CD4-positive, alpha-beta T cell treated with Interleukin-12 subunit alpha and Interleukin-12 subunit beta, for 1 hour (primary cell): ENCODE measurements around the gene MTSS2.

ENCODE experiments used
- DNase-seq: peaks from one replicate; pipeline ENCODE4 v3.0.0-alpha.2; 2020

MTSS2 gene

DNA sequence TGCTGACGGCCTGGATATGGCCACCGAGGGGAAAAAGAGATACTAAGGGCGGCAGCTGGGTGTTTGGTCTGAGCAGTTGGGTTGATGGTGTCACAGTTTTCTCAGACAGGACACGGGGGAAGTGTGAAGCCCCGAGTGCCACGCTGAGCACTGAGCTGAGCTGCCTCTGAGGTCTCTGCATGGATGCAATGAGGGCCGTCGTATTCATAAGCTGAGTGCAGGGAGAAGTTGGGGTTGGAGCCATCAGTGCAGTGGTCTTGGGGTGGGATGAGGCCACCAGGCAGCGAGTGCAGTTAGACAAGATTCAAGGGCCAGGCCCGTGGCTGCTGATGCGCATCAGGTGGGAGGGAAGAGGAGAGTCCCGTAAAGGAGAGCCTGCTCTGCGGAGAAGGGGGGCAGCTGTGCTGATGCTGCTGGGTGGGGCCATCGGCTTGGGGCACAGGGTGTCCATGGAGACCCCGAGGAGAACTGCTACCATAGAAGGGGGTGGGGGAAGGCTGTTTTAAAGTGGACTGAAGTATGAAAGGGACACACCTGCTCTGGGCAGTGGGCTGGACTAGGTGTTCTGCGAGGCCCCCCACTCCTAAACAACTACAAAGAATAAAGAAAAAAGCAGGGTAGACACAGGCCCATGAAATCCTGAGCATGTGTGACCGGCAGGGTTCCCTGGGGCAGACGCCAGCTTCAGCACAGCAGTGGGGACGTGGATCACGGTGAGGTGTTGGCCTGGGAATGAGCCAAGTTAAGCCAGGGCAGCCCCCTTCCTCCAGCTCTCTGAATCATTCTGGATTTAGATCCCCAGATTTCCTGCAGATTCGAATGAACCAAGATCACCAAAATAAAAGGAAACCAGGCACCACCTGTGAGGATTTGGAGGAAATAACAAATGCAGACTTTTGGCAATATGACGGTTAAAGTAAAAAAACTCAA lies 19.8 kb downstream of the MTSS2 start:
- no peak for DNase-seq

DNA sequence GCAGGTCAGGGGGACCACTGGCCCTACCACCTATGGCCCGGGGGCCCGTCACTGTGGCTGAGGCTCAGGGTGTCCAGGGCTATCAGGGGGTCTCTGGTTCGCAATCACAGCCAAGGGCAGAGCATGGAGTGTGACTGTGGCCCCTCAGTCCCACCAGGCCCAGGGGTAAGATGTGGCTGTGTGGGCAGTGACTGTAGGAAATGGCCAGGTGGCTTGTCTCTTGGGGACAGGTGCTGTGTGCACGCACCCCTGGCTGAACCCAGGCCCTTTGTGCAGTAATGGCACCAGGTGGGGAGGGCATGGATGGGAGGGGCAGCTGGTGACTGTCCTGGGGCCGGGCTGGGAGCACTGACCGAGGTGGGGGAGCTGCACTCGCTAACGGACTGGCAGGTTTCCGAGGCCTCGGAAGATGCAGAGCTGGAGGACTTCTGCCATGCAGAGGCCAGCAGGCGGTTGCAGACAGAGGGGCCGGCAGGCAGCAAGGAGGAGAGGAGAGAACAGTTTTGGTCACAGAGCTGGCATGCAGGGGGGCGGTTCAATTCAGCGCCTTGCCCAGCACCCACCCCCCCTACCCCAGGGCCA lies 20.6 kb downstream of the MTSS2 start:
- no peak for DNase-seq

DNA sequence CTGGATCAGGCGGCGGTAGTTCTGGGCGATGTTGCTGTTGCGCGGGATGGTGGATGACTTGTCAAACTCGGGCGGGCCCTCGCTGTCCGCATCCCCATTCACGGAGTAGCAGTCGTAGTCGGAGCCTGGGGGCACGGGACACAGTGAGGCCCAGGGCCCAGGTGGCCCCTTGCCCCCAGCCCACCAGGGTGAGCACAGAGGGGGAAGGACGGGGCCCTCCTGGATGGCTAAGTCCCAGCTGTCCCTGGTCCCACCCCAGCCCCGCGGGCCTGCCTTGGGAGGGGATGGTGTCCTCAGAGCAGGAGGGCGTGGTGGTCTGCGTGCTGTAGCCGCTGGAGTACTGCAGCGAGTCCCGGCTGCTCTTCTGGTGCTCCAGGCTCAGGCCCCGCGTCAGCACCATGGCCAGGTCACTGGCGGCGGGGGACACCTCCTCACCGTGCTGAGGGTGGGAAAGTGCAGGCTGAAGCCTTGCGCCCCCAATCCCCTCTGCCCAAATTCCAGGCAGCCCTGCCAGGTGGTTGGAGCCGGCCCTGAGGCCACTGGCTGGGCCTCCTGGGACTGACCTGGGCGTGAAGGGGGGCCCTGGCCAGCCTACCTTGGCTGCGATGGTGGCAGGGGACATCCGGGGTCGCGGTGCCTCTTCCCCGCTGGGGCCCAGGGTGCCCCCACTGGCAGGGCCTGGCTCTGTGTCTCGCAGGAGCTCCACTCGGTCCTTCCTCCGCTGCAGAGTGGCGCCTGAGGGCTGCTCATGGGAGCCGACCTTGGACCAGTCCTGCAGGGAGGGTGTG lies 21.3 kb downstream of the MTSS2 start:
- DNase-seq, result no peak

DNA sequence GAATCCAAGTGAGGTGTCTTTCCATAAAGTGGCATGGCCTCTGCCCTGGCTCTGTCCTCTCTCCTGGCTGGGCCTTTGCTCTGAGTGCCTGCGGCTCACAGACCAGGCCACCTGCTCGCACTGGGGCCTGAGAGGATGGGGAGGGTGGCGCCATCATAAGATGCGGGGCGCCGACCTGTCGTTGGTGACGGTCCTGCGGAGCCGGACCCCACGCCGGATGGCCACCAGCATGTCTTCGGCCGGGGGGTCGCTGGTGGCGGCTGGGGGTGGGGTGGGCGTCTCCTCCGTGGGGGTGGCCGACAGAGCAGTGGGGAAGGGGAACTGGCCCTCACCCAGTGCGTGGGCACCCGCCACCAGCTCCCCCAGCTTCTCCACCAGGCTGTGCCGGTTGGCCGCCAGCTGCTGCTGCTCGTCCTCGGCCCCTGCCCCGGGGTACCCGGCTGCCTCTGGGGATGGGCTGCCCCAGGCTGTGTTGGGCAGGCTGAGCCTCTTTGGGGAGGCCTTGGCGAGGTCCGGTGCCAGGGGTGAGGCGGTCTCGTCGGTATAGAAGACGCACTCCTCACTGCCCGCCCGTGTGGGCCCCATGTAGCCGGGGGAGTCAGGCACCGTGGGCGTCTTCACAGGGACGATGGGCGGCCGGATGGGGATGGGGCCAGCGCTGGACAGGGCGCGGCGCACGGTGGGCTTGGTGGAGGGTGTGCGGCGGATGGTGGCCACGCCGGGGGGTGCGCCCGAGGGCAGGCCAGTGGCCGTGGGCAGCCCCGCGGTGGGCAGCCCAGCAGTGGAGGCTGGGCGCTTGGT lies 22.1 kb downstream of the MTSS2 start:
- DNase-seq, result no peak

DNA sequence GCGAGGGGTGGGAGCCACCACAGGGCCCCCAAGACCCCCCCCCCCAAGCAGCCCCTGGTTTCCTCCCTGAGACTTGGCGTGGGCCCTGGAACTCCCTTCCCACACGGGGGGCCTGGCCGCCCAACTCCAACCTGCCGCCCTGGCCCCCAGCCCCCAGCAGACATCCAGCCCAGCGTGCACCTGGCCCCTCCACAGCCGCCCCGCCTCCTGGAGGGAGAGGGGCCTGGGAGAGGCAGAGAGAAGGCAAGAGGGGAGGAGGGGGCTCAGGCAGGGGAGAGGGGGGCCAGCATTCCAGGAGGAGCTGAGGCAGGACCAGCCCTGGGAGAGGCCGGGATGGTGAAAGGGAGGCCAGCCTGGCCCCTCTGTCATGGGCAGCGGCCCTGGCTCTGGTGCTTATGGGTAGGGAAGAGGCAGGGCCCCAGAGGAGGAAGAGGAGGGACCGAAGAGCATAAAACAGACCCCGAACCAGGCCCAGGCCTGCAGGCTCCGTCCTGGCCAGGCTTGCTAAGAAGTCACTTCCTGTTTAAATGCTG lies 22.8 kb downstream of the MTSS2 start:
- DNase-seq, result no peak

DNA sequence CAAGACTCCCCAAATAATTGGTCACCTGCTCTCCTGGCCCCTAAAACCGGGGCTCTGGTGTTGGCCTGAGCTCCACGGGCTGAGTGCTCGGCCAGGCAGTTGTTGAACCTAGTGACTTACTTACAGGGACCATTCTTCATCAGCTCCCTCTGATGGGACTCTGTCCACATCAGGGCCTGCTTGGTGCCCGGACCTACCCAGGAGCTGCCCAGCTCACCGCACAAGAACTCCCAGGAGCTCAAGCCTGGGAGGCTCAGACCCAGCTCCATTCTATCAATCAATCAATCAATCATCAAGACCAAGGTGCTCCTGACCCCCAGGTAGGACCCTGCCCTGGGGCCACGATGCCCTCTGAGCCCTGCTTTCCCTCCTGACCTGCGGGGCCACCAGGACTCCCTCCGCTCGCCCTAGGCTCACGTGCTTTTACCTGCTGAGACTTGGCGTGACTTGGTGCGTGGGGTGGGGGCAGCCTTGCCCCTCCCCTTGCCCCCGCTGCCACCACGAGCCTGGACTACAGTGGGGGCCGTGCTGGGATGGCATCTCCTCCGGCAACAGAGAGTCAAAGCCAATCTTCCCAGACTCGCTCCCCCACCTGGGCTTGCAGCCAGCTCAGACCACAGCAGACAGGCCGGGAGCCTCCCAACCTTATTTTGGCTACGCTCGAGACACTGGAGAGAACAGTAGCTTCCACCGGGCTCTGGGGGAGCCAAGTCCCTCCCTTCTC lies 23.8 kb downstream of the MTSS2 start:
- no peak for DNase-seq

DNA sequence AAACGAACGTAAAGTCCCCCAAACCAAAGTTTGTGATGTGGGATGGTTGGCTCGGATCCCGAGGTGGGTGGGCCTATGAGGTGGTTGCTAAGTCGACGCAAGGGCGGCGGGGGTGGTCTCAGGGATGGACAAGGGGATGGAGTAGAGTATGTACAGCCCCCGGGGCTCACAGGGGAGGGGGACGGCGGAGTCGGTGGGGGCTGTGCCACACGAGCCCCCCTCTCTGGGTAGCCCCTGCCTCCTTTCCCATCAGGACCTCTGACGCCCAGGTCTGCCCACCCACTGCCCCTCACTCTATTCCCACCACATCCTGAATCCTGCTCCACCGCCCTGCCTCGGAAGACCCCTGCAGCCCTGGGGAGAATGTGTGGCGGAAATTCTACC lies 24.3 kb downstream of the MTSS2 start:
- no peak for DNase-seq

DNA sequence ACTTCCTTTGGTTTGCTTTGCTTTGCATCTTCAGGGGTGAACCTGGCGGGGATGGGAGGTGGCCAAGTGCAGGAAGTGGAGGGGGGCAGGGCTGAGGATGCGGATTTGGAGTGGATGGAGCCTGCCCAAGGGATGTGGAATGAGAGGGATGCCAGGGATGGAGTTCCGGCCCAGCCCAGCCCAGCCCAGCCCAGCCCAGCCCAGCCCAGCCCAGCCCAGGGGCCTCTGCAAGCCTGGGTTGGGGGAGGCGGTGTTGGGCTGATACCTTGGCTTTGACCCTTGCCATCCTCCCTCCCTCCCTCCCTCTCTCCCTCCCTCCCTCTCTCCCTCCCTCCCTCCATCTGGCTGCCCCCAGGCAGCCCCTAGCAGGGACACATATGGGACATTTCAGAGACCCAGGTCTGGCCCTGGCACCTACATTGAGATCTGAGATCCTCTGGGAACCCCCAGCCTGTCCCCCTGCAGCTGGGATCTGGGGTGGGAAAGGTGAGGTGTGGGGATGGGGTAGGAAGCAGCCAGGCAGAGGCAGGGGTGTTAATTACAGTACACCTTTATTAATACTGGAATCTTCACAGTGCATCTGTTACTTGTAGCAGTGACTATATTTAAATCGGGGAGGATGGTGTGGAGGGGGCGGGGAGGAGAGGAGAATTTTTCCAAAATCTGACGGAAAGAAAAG lies 25.0 kb downstream of the MTSS2 start:
- no peak for DNase-seq

DNA sequence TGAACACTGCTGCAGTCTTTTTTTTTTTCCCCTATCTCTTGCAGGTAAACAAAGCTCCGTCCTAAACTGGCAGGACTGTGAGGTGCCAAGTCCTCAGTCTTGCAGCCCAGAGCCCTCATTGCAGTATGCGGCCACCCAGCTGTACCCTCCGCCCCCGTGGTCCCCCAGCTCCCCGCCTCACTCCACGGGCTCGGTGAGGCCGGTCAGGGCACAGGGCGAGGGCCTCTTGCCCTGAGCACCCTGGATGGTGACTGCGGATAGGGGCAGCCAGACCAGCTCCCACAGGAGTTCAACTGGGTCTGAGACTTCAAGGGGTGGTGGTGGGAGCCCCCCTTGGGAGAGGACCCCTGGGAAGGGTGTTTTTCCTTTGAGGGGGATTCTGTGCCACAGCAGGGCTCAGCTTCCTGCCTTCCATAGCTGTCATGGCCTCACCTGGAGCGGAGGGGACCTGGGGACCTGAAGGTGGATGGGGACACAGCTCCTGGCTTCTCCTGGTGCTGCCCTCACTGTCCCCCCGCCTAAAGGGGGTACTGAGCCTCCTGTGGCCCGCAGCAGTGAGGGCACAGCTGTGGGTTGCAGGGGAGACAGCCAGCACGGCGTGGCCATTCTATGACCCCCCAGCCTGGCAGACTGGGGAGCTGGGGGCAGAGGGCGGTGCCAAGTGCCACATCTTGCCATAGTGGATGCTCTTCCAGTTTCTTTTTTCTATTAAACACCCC lies 25.7 kb downstream of the MTSS2 start:
- DNase-seq, result no peak

DNA sequence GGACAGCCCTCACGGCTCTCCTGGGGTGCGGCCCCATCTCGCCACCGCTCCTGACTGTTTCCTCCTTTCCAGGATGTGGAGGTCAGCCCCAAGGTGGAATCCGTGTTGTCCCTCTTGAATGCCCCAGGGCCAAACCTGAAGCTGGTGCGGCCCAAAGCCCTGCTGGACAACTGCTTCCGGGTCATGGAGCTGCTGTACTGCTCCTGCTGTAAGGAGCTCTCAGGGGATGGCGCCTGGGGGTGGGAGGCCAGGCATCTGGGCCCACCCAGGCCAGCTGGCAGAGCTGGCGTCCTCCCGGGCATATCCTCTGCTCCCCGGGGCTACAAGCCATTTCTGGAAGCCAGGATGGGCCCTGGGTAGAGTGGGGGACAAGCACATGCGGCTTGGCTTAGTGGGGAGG lies 26.3 kb downstream of the MTSS2 start:
- no peak for DNase-seq

DNA sequence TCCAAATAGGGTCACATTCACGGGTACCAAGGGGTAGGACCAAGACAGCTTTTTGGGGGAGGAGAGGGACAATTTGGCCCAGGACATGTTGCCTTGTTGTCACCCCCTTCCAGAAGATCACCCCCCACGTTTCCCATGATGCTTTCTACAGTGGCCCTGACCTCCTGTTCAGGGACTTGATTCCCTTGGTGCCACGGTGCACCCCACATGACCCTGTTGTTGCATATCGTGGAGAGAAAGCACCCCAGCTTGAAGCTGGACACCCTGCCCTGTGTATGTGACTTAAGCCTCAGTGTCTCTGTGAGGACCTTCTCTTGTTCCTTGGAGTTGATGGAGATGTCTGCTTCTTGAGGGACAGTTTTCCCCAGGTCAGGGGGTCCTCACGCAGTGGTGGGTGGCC lies 26.9 kb downstream of the MTSS2 start:
- no peak for DNase-seq

DNA sequence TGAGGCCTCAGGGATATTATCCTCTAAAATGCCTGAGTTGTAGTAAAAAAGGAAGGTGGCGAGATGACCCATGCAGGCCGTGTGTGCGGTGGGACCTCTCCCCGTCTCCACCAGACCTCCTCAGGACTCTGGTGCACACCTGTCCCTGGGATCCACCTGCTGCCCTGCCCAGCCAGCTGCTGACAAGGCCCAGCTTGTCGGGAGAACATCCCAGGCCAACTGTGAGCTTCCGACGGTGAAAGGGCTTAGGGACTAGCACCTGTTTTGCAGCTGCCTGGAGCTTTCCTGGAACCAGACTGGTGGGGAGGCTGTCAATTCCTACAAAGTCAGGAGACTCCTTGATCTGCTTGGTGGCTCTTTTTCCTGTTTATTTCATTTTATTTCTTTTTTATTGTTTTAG lies 27.9 kb downstream of the MTSS2 start:
- DNase-seq, result no peak

DNA sequence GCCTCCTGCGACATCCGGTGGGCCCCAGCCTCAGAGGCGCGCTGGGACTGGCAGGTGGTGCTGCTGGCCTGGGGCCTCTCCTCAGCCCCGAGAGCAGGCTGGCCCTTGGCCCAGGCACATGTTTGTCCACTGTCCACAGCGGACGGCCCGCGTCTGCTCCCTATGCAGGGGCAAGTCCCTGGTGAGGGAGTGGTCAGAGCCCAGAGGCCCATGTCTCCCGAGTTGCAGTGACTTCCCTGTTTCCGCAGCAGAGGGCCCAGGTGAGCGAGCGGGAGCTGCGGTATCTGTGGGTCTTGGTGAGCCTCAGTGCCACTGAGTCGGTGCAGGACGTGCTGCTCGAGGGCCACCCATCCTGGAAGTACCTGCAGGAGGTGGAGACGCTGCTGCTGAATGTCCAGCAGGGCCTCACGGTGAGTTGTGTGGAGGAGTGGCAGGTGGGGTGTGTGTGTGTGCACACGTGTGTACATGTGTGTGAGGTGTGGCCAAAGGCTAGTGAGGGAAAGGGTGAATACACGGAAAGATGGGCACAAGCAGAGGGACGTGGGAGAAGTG lies 29.1 kb downstream of the MTSS2 start:
- DNase-seq, result no peak

DNA sequence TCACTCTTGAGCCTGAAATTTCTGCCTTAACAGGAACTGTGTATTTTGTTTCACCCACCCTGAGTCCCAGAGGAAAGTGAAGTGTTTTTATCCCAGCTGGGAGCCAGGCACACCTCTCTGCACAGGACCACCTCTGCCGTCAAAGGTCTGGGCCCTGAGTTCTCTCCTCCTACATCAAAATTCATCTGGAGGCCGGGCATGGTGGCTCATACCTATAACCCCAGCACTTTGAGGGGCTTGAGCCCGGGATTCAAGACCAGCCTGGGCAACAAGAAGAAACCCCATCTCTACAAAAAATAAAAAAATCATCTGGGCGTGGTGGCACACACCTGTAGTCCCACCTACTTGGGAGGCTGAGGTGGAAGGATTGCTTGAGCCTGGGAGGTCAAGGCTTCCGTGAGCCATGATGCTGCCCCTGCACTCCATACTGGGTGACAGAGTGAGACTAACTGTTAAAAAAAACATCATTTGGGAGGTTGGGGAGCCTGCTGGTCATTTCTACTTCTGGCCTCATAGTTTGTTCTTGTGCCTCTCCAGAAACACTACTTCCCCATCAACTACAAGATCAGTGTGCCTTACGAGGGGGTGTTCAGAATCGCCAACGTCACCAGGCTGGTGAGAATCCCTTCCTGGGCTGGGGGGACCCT lies 29.7 kb downstream of the MTSS2 start:
- DNase-seq, result no peak

DNA sequence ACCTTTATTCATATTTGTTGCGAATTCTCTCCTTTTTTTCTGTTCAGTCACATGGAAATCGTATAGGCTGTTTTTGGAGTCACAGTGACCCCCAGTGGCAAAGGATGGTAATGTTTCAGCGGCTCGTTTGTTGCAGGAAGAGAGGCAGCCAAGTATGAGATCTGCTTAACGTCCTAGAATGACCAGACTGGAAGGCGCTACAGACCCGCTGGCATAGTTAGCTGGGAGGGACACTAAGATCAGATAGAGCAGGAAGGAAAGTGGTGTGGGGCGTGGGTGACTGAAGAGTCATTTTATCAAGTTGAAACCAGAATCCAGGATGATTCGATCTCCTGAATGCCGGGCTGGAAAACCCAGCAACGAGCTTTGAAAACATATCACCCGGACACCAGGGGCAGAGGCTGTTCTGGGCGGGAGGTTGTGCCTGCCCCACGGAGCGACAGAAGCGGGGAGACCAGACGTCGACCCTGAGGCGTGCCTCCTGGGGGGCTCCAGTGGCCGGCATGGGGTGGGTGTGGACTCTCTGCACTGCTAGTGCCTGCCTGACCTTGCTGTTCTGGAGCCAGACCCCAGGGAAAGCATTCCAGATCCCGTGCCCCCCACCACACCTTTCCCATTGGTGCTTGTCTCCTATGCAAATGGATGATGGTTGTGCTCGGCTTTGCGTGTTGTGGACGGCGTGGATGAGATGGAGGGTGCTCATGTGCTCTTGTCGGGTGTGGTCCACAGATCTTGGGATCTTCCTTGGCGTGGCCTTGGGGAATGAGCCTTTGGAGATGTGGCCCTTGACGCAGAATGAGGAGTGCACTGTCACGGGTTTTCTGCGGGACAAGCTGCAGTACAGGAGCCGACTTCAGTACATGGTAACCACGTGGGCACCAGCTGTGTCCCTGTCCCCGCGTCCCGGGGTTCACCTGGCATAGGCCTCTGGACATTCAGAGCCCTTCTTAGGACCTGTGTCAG lies 31.8 kb downstream of the MTSS2 start:
- peak; percentile 81 for DNase-seq

DNA sequence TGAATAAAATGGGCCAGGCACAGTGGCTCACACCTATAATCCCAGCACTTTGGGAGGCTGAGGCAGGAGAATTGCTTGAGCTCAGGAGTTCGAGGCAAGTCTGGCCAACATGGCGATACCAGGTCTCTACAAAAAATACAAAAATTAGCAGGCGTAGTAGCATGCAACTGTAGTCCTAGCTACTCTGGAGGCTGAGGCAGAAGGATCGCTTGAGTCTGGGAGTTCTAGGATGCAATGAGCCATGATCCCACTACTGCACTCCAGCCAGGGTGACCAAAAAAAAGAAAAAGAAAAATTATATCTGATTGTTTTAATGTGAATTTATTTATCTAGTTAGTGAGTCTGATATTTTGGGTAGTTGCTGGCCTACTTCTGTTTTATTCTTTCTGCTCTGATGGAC lies 32.4 kb downstream of the MTSS2 start:
- DNase-seq, result no peak

DNA sequence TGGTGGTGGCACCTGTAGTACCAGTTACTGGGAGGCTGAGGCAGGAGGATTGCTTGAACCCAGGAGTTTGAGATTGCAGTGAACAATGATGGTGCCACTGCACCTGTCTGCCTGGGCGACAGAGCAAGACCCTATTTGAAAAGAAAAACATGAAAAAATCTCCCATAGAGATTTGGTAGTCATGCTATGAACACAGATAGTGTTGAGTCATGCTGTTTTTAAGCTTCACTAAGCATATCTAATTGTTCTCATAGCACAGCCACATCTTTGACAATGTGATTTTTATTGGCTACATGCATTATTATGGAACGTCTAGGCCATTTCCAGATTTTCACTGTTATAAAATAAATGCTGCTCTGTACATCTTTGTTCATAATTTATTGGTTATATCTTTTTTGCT lies 33.5 kb downstream of the MTSS2 start:
- no peak for DNase-seq

DNA sequence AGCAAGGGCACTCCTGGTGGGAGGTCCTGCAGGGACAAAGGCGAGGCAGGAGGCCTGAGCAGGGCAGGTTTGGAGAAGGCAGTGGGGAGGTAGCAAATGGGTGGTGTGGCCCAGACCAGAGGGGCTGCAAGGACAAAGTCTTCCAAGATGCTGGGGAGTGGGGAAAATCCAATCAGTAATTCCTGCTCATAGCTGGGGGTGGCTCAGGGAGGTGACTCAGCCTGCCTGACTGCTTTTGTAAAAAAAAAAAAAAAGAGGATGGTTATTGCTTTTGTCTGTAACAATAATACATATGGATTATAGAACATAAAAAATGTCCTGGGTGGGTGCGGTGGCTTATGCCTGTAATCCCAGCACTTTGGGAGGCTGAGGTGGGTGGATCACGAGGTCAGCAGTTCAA lies 34.3 kb downstream of the MTSS2 start:
- DNase-seq, result no peak

DNA sequence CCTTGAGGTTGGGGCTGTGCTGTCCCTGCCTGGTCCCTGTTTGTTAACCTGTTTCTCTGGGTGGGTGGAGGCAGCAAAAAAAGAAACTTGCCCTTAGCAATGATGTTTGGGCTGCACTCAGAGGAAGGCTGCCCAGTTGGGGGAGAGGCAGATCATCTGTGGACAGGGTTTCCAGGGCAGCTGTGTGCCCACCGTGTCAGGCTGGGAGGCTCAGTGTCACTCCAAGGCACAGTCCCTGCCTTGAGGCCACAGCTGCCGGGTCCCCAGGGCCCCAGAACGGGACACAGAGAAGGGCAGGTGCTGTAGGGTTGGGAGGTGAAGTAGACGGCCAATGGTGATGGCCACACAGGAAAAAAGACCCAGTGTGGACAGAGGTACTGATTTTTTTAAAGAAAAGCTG lies 35.6 kb downstream of the MTSS2 start:
- no peak for DNase-seq
